Vagina (tissue), 2 donors: ENCODE results near the gene ALOXE3.

Experiments used
- CTCF ChIP-seq, 3 experiments: fragments of 450-650 bp in 2 of 3; fragments of 200-600 bp in 1 of 3; sonication (generic) in 1 of 3; IDR thresholded peaks; one replicate each; pipeline ENCODE4 v1.5.1; 2017 to 2019; ENCODE audit warnings: antibody characterized with exemption in 3 of 3, mild to moderate bottlenecking in 2 of 3, moderate library complexity in 2 of 3
- POLR2A ChIP-seq, 2 donors: fragments of 450-650 bp; IDR thresholded peaks; one replicate each; pipeline ENCODE4 v1.6.1; 2017; ENCODE audit warnings: antibody characterized with exemption in 2 of 2, mild to moderate bottlenecking in 2 of 2, moderate library complexity in 2 of 2
- POLR2AphosphoS5 ChIP-seq, 2 donors: sonication (generic); formaldehyde crosslinking; IDR thresholded peaks; one replicate each; pipeline ENCODE4 v1.9.0; 2017; ENCODE audit warnings: antibody characterized with exemption in 2 of 2, mild to moderate bottlenecking in 2 of 2, low read depth in 1 of 2; ENCODE audit not compliant: insufficient read depth in 1 of 2

DNA sequence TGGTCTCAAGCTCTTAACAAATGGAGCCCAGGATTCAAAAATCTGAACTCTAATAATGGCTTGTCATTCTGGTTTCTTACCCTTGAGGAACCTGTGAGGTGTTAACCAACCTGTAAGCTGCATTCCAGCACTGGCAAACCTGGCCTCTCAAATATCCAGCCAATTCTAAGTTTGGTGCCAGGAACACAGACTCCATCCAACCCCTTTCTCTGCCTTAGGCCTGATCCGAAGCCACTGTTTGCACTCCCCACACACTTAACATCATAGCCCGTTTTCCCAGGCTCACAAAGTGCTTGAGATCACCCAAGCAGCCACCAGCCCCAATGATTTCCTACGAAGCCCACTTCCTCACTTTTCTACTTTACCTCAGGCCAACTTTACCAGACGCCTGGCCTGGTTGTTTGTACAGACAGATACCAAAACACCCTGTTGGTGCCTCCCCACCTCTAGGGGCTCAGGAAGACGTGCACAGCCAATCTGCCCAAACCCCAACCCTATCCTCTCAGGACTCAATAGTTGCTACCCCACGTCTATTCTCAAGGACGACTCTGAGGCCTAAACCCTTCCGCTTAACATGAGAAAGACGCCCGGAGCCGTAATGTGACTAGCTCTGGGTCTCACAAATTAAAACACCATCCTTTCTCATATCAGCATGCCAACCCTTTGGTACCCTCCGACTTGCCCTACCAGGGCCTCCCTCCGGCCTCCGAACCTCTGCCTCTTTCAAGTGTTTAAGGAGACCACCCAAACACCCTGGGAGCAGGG is 37.1 kb upstream of the ALOXE3 start:
- TF ChIP-seq CTCF (IDR thresholded peaks at IDR 0.05), result no peak
- no peak for TF ChIP-seq POLR2AphosphoS5 (IDR thresholded peaks at IDR 0.05; ENCODE audit: insufficient read depth in 1 of 2, low read depth in 1 of 2)
- no peak for TF ChIP-seq POLR2A (IDR thresholded peaks at IDR 0.05)
